ENCODE results near the gene DOCK6.

- no peak for TF ChIP-seq POLR2A (IDR thresholded peaks at IDR 0.05)
- no peak for TF ChIP-seq CTCF (IDR thresholded peaks at IDR 0.05)
These were observed 67.4 kb downstream of the DOCK6 start for GRCh38 chr19:11194656-11195558.
